Measurements from ENCODE around the gene CP. TPM values are rescaled to one million over a fixed set of nuclear protein-coding genes. Genes with fewer than 3 reads are reported as not detected.
"Not testable (repeated sequence)": the region's sequence is repeated elsewhere in the genome, so short reads cannot be mapped to it uniquely, and the experiment has no call there.

The CP gene
- total and polyA plus RNA-seq, 4 donors: 565 to 1,748 (median 1,277) TPM

DNA sequence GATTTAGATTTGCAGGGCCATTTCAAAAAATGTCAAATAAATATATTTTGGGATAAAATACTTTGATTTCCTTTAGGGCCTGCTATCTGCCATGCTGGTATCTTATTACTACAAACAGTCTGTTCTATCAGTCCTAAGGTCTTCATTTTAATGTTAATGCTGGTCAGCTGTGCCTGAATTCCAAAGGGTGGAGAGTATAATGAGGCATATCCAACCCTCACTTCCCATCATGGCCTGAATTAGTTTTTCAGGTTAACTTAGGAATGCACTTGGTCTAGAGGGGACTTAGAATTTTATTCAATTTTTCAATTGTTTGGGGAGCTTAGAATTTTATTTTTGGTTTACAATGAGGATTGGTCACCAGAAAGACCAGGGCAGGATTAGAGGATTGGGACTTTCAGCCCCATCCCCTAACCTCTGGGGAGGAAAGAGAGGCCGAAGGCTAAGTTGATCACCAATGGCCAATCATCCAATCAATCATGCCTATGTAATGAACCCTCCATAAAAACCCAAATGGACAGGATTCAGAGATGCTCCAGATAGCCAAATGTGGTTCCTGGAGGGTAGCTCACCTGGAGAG lies 17.8 kb upstream of the CP start:
- no peaks in the 10 kb centered on the region for H3K36me3 ChIP-seq (ENCODE audit: control insufficient read depth in 4 of 4, insufficient read depth in 3 of 4, low read depth in 1 of 4, low read length in 3 of 4)
- H3K9ac ChIP-seq (ENCODE audit: low read depth in 1 of 2, low read length in 2 of 2): no peak overlapping the region
- peaks cover 8 to 43% (median 28%) of the 10 kb centered on the region in 4 donors for H3K4me1 ChIP-seq (ENCODE audit: control insufficient read depth in 4 of 4, insufficient read depth in 4 of 4, low read length in 3 of 4)
- no peak for TF ChIP-seq CTCF (IDR thresholded peaks at IDR 0.05; ENCODE audit: low read depth, low read length, missing input control)
- TF ChIP-seq SP1 (IDR thresholded peaks at IDR 0.05): no peak
- no peak for TF ChIP-seq YY1 (IDR thresholded peaks at IDR 0.05)
- H3K4me3 ChIP-seq (ENCODE audit: low read depth in 1 of 3, low read length in 3 of 3): no peak overlapping the region
- H3K9me3 ChIP-seq (ENCODE audit: control insufficient read depth in 4 of 4, low read length in 3 of 4): no peaks in the 10 kb centered on the region
- H3K27ac ChIP-seq (ENCODE audit: low read depth in 1 of 2, low read length in 2 of 2): no peak overlapping the region
- no peak for DNase-seq (ENCODE audit: low spot score)
- 98% methylated on average over 1 of the region's 1 CpG for WGBS
- H3K27me3 ChIP-seq (ENCODE audit: control insufficient read depth in 4 of 4, insufficient read depth in 4 of 4, low read length in 3 of 4): no peaks in the 10 kb centered on the region

DNA sequence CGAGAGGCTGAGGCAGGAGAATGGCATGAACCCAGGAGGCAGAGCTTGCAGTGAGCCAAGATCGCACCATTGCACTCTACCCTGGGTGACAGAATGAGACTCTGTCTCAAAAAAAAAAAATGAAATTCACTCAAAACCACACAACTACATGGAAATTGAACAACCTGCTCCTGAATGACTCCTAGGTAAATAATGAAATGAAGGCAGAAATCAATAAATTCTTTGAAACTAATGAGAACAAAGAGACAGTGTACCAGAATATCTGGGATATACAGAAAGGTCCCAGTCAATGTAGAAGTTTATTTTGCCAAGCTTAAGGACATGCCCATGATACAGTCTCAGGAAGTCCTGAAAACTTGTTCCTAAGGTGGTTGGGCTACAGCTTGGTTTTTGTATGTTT lies 16.6 kb upstream of the CP start:
- H3K9ac ChIP-seq (ENCODE audit: low read depth in 1 of 2, low read length in 2 of 2); H3K27me3 ChIP-seq (ENCODE audit: control insufficient read depth in 4 of 4, insufficient read depth in 4 of 4, low read length in 3 of 4); DNase-seq (ENCODE audit: low spot score); H3K27ac ChIP-seq (ENCODE audit: low read depth in 1 of 2, low read length in 2 of 2); H3K36me3 ChIP-seq (ENCODE audit: control insufficient read depth in 4 of 4, insufficient read depth in 3 of 4, low read depth in 1 of 4, low read length in 3 of 4); H3K4me3 ChIP-seq (ENCODE audit: low read depth in 1 of 3, low read length in 3 of 3); H3K9me3 ChIP-seq (ENCODE audit: control insufficient read depth in 4 of 4, low read length in 3 of 4): not testable (repeated sequence)
- peaks cover 8 to 33% (median 20%) of the 10 kb centered on the region in 4 donors for H3K4me1 ChIP-seq (ENCODE audit: control insufficient read depth in 4 of 4, insufficient read depth in 4 of 4, low read length in 3 of 4)
- WGBS: 38% methylated on average over 2 of the region's 2 CpGs

- Histone ChIP-seq H3K9ac (ENCODE audit: low read depth in 1 of 2, low read length in 2 of 2) (no peak overlapping the region), H3K27me3 (ENCODE audit: control insufficient read depth in 4 of 4, insufficient read depth in 4 of 4, low read length in 3 of 4) (no peaks in the 10 kb centered on the region), H3K4me3 (ENCODE audit: low read depth in 1 of 3, low read length in 3 of 3) (no peak overlapping the region), H3K36me3 (ENCODE audit: control insufficient read depth in 4 of 4, insufficient read depth in 3 of 4, low read depth in 1 of 4, low read length in 3 of 4) (no peaks in the 10 kb centered on the region), H3K27ac (ENCODE audit: low read depth in 1 of 2, low read length in 2 of 2) (peak overlapping the region; percentile 17 to 45), H3K9me3 (ENCODE audit: control insufficient read depth in 4 of 4, low read length in 3 of 4) (no peaks in the 10 kb centered on the region), H3K4me1 (ENCODE audit: control insufficient read depth in 4 of 4, insufficient read depth in 4 of 4, low read length in 3 of 4) (peaks cover 8 to 29% (median 20%) of the 10 kb centered on the region in 4 donors)
- DNase-seq (ENCODE audit: low spot score): no peak
- WGBS: 44% methylated on average over 4 of the region's 4 CpGs
- TF ChIP-seq RXRA (IDR thresholded peaks at IDR 0.05) (peak; percentile 67 to 80), HNF4A (conservative IDR thresholded peaks at IDR 0.05) (peak; percentile 42 to 55), TAF1 (conservative IDR thresholded peaks at IDR 0.05) (no peak), YY1 (IDR thresholded peaks at IDR 0.05) (peak; percentile 33), REST (IDR thresholded peaks at IDR 0.05) (no peak), ATF3 (IDR thresholded peaks at IDR 0.05) (no peak), GABPA (IDR thresholded peaks at IDR 0.05 in 1 of 2, conservative IDR thresholded peaks at IDR 0.05 in 1 of 2) (no peak), FOXA1 (IDR thresholded peaks at IDR 0.05) (peak; percentile 38), NR2F2 (IDR thresholded peaks at IDR 0.05) (no peak), RAD21 (IDR thresholded peaks at IDR 0.05) (no peak), JUND (IDR thresholded peaks at IDR 0.05) (no peak), SP1 (IDR thresholded peaks at IDR 0.05) (peak; percentile 19), FOXA2 (IDR thresholded peaks at IDR 0.05) (peak; percentile 70), EGR1 (IDR thresholded peaks at IDR 0.05; ENCODE audit: low read depth in 2 of 2) (no peak), HNF4G (IDR thresholded peaks at IDR 0.05) (no peak), CTCF (IDR thresholded peaks at IDR 0.05; ENCODE audit: low read depth, low read length, missing input control) (no peak)
- TF ChIP-seq, protein P1, sequence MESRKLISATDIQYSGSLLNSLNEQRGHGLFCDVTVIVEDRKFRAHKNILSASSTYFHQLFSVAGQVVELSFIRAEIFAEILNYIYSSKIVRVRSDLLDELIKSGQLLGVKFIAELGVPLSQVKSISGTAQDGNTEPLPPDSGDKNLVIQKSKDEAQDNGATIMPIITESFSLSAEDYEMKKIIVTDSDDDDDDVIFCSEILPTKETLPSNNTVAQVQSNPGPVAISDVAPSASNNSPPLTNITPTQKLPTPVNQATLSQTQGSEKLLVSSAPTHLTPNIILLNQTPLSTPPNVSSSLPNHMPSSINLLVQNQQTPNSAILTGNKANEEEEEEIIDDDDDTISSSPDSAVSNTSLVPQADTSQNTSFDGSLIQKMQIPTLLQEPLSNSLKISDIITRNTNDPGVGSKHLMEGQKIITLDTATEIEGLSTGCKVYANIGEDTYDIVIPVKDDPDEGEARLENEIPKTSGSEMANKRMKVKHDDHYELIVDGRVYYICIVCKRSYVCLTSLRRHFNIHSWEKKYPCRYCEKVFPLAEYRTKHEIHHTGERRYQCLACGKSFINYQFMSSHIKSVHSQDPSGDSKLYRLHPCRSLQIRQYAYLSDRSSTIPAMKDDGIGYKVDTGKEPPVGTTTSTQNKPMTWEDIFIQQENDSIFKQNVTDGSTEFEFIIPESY (IDR thresholded peaks at IDR 0.05): no peak
Observed at GRCh38 chr3:149235599-149236424, 14.2 kb upstream of the CP start.

Measured in liver (tissue), 9 donors.